HEK293T (cell line): ENCODE data around the gene GGT6.

Source experiments
- CTCF ChIA-PET: fragments of 350-600 bp; formaldehyde crosslinking; extraction: SDS; loops from one replicate; lab custom pipeline; 2021; ENCODE audit warnings: antibody characterized with exemption, inconsistent platforms; lab: Yijun Ruan, JAX
- POLR2A ChIA-PET: fragments of 350-600 bp; formaldehyde crosslinking; extraction: SDS; loops from one replicate; lab custom pipeline; 2020; ENCODE audit warnings: antibody characterized with exemption, inconsistent platforms; lab: Yijun Ruan, JAX
- DNase-seq: peaks from one replicate; pipeline ENCODE4 v3.0.0; 2012; ENCODE audit warnings: mixed read lengths; ENCODE audit errors: extremely low spot score
- ARNT ChIP-seq: fragments of 450-650 bp; IDR thresholded peaks from 2 replicates; pipeline ENCODE4 v1.6.1; 2017; ENCODE audit warnings: mild to moderate bottlenecking
- BHLHE40 ChIP-seq: fragments of 450-650 bp; IDR thresholded peaks from 2 replicates; pipeline ENCODE4 v1.6.1; 2016; ENCODE audit warnings: mild to moderate bottlenecking, moderate library complexity, borderline replicate concordance
- CTBP1 ChIP-seq: fragments of 450-650 bp; IDR thresholded peaks from 2 replicates; pipeline ENCODE4 v1.6.1; 2016; ENCODE audit warnings: borderline replicate concordance
- ELF4 ChIP-seq: fragments of 450-650 bp; IDR thresholded peaks from 2 replicates; pipeline ENCODE4 v1.6.1; 2017; ENCODE audit warnings: antibody characterized with exemption
- FOXA1 ChIP-seq: fragments of 450-650 bp; IDR thresholded peaks from 2 replicates; pipeline ENCODE4 v1.6.1; 2016; ENCODE audit warnings: mild to moderate bottlenecking
- FOXK2 ChIP-seq: fragments of 450-650 bp; IDR thresholded peaks from 2 replicates; pipeline ENCODE4 v1.6.1; 2016; ENCODE audit warnings: mild to moderate bottlenecking
- FOXM1 ChIP-seq: fragments of 450-650 bp; IDR thresholded peaks from 2 replicates; pipeline ENCODE4 v1.6.1; 2017; ENCODE audit warnings: mild to moderate bottlenecking, borderline replicate concordance
- HDGF ChIP-seq: fragments of 450-650 bp; IDR thresholded peaks from 2 replicates; pipeline ENCODE4 v1.6.1; 2017; ENCODE audit warnings: antibody characterized with exemption, borderline replicate concordance
- L3MBTL2 ChIP-seq: fragments of 450-650 bp; conservative IDR thresholded peaks from 2 replicates; pipeline ENCODE4 v1.6.1; 2016; ENCODE audit warnings: mild to moderate bottlenecking
- LEF1 ChIP-seq: fragments of 450-650 bp; IDR thresholded peaks from 2 replicates; pipeline ENCODE4 v1.6.1; 2017; ENCODE audit warnings: mild to moderate bottlenecking, borderline replicate concordance
- NFRKB ChIP-seq: fragments of 450-650 bp; IDR thresholded peaks from 2 replicates; pipeline ENCODE4 v1.6.1; 2016; ENCODE audit warnings: mild to moderate bottlenecking, moderate library complexity
- PKNOX1 ChIP-seq: fragments of 450-650 bp; IDR thresholded peaks from 2 replicates; pipeline ENCODE4 v1.6.1; 2016
- SP1 ChIP-seq: fragments of 450-650 bp; IDR thresholded peaks from 2 replicates; pipeline ENCODE4 v1.6.1; 2017
- SUZ12 ChIP-seq: fragments of 450-650 bp; IDR thresholded peaks from 2 replicates; pipeline ENCODE4 v1.6.1; 2016; ENCODE audit warnings: mild to moderate bottlenecking
- TARDBP ChIP-seq: fragments of 450-650 bp; IDR thresholded peaks from 2 replicates; pipeline ENCODE4 v1.6.1; 2016
- ZNF384 ChIP-seq: fragments of 450-650 bp; IDR thresholded peaks from 2 replicates; pipeline ENCODE4 v1.6.1; 2016

Gene GGT6

GRCh38 chr17:4532860-4533522, 27.4 kb downstream of the GGT6 start:
- no peak for DNase-seq
- ChIA-PET POLR2A (no interaction called here), CTCF (no interaction called here)

GRCh38 chr17:4531988-4532736, 28.2 kb downstream of the GGT6 start:
- no peak for DNase-seq
- no peak for TF ChIP-seq LEF1
- TF ChIP-seq ZNF384, result no peak
- no peak for TF ChIP-seq FOXA1
- no peak for TF ChIP-seq ELF4
- TF ChIP-seq ARNT, result no peak
- TF ChIP-seq BHLHE40, result no peak
- no peak for TF ChIP-seq FOXM1
- no peak for TF ChIP-seq FOXK2
- no peak for TF ChIP-seq HDGF
- POLR2A ChIA-PET, result interaction anchor here (0.6 kb wide), 1 partner anchor 21 kb away, joined by 3 read pairs; no protein-coding TSS in a partner anchor
- CTCF ChIA-PET, result no interaction called here

More at GRCh38 chr17:4532860-4533522, 27.4 kb downstream of the GGT6 start:
- no peak for TF ChIP-seq TARDBP
- no peak for TF ChIP-seq SUZ12
- TF ChIP-seq NFRKB, result no peak
- TF ChIP-seq SP1, result no peak
- TF ChIP-seq ELF4, result no peak
- no peak for TF ChIP-seq ARNT
- TF ChIP-seq LEF1, result no peak
- no peak for TF ChIP-seq ZNF384
- no peak for TF ChIP-seq FOXA1
- no peak for TF ChIP-seq FOXM1
- TF ChIP-seq L3MBTL2, result no peak
- no peak for TF ChIP-seq FOXK2
- TF ChIP-seq BHLHE40, result no peak
- no peak for TF ChIP-seq HDGF
- no peak for TF ChIP-seq PKNOX1

- CTCF ChIA-PET, result no interaction called here
- TF ChIP-seq BHLHE40 (no peak), HDGF (no peak), SUZ12 (no peak), ELF4 (no peak), L3MBTL2 (no peak), ARNT (no peak), TARDBP (no peak), PKNOX1 (no peak), FOXM1 (no peak), FOXA1 (no peak), CTBP1 (no peak), LEF1 (no peak), ZNF384 (no peak), SP1 (no peak), NFRKB (no peak), FOXK2 (no peak)
- no peak for DNase-seq
- POLR2A ChIA-PET, result no interaction called here
These were observed 29.3 kb downstream of the GGT6 start for GRCh38 chr17:4530799-4531730.

GRCh38 chr17:4529533-4530152, 30.7 kb downstream of the GGT6 start:
- ChIA-PET POLR2A (interaction anchor here (0.6 kb wide), 1 partner anchor 147 kb away, joined by 3 read pairs; no protein-coding TSS in a partner anchor), CTCF (no interaction called here)
- TF ChIP-seq PKNOX1, result peak; percentile 31
- no peak for TF ChIP-seq FOXK2
- DNase-seq, result no peak

- no peak for TF ChIP-seq SUZ12
- no peak for TF ChIP-seq L3MBTL2
- no peak for TF ChIP-seq NFRKB
- no peak for TF ChIP-seq ARNT
- no peak for TF ChIP-seq PKNOX1
- no peak for TF ChIP-seq SP1
- no peak for TF ChIP-seq BHLHE40
- no peak for TF ChIP-seq ZNF384
- no peak for TF ChIP-seq ELF4
- no peak for TF ChIP-seq LEF1
- TF ChIP-seq CTBP1, result no peak
- no peak for TF ChIP-seq TARDBP
- no peak for TF ChIP-seq FOXM1
- TF ChIP-seq HDGF, result no peak
- no peak for TF ChIP-seq FOXK2
- no peak for TF ChIP-seq FOXA1
- POLR2A ChIA-PET, result interaction anchor here (0.8 kb wide), 1 partner anchor 28 kb away, joined by 3 read pairs; no protein-coding TSS in a partner anchor
- DNase-seq, result no peak
- CTCF ChIA-PET, result interaction anchor here (1.0 kb wide), 1 partner anchor 28 kb away, joined by 3 read pairs; no protein-coding TSS in a partner anchor
These were observed 32.7 kb downstream of the GGT6 start for GRCh38 chr17:4527566-4528125.
